Uterus (tissue), 4 donors: Measurements from ENCODE around the gene MEGF10. TPM values are rescaled to one million over a fixed set of nuclear protein-coding genes. Genes with fewer than 3 reads are reported as not detected.
"Not testable (repeated sequence)": the region's sequence is repeated elsewhere in the genome, so short reads cannot be mapped to it uniquely, and the experiment has no call there.

Experiments
- DNase-seq, 2 donors: peaks; one replicate each; pipeline ENCODE4 v3.0.0-alpha.2; 2019 to 2020
- H3K27ac ChIP-seq, 2 donors: fragments of 200-600 bp; sonication (generic); 1 replicate in 1 of 2; 2 replicates in 1 of 2; pipeline ENCODE4 v1.5.1; 2016 to 2018
- H3K27me3 ChIP-seq, 2 donors: fragments of 200-600 bp; sonication (generic); one replicate each; pipeline ENCODE4 v1.5.1; 2018 to 2019; ENCODE audit warnings: control low read depth in 1 of 2
- H3K36me3 ChIP-seq, 2 donors: fragments of 200-600 bp; sonication (generic); one replicate each; pipeline ENCODE4 v1.5.1; 2019; ENCODE audit warnings: control low read depth in 1 of 2
- H3K4me1 ChIP-seq, 2 donors: fragments of 200-600 bp; sonication (generic); one replicate each; pipeline ENCODE4 v1.5.1; 2018 to 2019; ENCODE audit warnings: control low read depth in 1 of 2
- H3K4me3 ChIP-seq, 2 donors: fragments of 200-600 bp; sonication (generic); 1 replicate in 1 of 2; 2 replicates in 1 of 2; pipeline ENCODE4 v1.5.1; 2018 to 2019; ENCODE audit warnings: mild to moderate bottlenecking in 1 of 2
- H3K9me3 ChIP-seq, 2 donors: fragments of 200-600 bp; sonication (generic); one replicate each; pipeline ENCODE4 v1.5.1; 2019; ENCODE audit warnings: control low read depth in 1 of 2
- POLR2A ChIP-seq, 2 donors: fragments of 450-650 bp; IDR thresholded peaks; one replicate each; pipeline ENCODE4 v1.6.1; 2016; ENCODE audit warnings: antibody characterized with exemption in 2 of 2, mild to moderate bottlenecking in 1 of 2, moderate library complexity in 1 of 2
- intact Hi-C: fragments of 100-400 bp; cut with DNase I; formaldehyde crosslinking; loops from one replicate; pipeline ENCODE4 v1.15.1; 2023; ENCODE audit warnings: low total_unique reads
- total RNA-seq, 4 donors: library from RNA; depleted of rRNA in 3 of 4; stranded (reverse); fragments of >200 nt in 3 of 4; gene quantifications; one replicate each; pipeline versions ENCODE4 v1.1.0 to v1.2.4, GENCODE V29; 2014 to 2023
- TF ChIP-seq, protein P1 (sequence below), 4 experiments: fragments of 200-600 bp in 2 of 4; fragments of 450-650 bp in 2 of 4; sonication (generic) in 2 of 4; IDR thresholded peaks; one replicate each; pipeline ENCODE4 v1.5.1; 2016 to 2019; ENCODE audit warnings: antibody characterized with exemption in 4 of 4, mild to moderate bottlenecking in 2 of 4, moderate library complexity in 1 of 4
- donor health status: DM: yes; HTN: yes; CAD: no.

Gene MEGF10
- total RNA-seq, 4 donors from 2014 or later = 0.26 to 3.5 (median 1.6) TPM; not detected in 1

DNA sequence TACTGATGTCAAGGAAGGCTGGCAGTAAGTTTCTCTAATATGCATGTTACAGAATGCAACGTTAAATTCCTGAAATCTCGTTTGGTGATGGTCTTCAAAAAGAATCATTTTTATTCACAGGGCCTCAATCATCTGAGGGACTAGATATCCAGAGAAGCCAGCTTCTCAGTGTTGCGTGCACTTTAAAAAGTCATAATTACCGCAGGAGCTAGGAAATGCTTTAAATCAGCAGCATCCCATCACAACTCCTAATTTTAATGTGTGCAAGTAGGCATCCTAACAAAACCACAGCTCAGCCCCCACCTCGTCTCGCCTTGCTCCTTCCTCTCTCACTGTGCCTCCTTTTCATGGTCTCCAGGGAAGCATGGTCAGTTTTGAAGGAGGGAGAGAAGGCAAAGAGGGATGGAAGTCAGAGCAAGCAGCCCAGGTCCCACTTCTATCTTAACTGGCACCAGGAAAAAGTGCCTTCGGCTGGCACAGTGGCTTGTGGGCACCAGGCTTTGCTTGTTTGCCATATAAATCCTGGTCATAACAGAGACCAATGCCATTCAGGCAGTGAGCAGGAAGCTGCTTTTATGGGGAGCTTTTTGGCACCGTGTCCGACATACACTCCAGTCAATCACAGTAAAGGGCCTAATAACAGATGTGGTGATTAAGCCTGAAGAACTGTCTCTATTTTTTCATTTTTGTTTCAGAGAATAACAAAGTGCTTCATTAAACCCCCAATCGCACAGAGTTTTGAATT is 21.4 kb downstream of the MEGF10 start:
- Histone ChIP-seq H3K4me1 (no peaks in the 10 kb centered on the region), H3K27me3 (no peaks in the 10 kb centered on the region), H3K4me3 (no peak overlapping the region), H3K36me3 (no peaks in the 10 kb centered on the region), H3K27ac (no peak overlapping the region), H3K9me3 (no peaks in the 10 kb centered on the region)
- TF ChIP-seq, protein P1, sequence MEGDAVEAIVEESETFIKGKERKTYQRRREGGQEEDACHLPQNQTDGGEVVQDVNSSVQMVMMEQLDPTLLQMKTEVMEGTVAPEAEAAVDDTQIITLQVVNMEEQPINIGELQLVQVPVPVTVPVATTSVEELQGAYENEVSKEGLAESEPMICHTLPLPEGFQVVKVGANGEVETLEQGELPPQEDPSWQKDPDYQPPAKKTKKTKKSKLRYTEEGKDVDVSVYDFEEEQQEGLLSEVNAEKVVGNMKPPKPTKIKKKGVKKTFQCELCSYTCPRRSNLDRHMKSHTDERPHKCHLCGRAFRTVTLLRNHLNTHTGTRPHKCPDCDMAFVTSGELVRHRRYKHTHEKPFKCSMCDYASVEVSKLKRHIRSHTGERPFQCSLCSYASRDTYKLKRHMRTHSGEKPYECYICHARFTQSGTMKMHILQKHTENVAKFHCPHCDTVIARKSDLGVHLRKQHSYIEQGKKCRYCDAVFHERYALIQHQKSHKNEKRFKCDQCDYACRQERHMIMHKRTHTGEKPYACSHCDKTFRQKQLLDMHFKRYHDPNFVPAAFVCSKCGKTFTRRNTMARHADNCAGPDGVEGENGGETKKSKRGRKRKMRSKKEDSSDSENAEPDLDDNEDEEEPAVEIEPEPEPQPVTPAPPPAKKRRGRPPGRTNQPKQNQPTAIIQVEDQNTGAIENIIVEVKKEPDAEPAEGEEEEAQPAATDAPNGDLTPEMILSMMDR (IDR thresholded peaks at IDR 0.05) = no peak
- TF ChIP-seq POLR2A (IDR thresholded peaks at IDR 0.05) = no peak
- intact Hi-C loops = no loop called here
- no peak for DNase-seq

DNA sequence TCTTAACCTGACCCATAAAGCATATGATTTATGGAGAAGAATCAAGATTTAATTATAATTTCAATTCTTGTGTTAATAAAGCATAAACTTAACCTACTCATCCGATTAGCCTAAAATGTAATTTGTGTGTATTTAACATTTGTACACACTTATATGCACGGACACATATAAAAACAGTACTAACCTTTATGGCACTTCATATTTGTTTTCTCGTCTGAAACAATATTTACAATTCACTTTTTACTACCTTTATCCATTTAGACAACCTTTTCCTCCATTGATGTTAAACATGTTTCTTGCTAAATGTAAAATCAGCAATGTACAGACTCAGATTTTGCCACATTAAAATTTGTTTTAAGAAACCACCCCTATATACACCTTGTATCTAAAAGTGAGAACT is 22.8 kb downstream of the MEGF10 start:
- Histone ChIP-seq H3K36me3 (no peaks in the 10 kb centered on the region), H3K27ac (no peak overlapping the region), H3K9me3 (no peaks in the 10 kb centered on the region), H3K4me3 (no peak overlapping the region), H3K27me3 (no peaks in the 10 kb centered on the region), H3K4me1 (no peaks in the 10 kb centered on the region)
- DNase-seq = no peak
- intact Hi-C loops = no loop called here
- TF ChIP-seq, protein P1 (IDR thresholded peaks at IDR 0.05) = no peak
- TF ChIP-seq POLR2A (IDR thresholded peaks at IDR 0.05) = no peak

DNA sequence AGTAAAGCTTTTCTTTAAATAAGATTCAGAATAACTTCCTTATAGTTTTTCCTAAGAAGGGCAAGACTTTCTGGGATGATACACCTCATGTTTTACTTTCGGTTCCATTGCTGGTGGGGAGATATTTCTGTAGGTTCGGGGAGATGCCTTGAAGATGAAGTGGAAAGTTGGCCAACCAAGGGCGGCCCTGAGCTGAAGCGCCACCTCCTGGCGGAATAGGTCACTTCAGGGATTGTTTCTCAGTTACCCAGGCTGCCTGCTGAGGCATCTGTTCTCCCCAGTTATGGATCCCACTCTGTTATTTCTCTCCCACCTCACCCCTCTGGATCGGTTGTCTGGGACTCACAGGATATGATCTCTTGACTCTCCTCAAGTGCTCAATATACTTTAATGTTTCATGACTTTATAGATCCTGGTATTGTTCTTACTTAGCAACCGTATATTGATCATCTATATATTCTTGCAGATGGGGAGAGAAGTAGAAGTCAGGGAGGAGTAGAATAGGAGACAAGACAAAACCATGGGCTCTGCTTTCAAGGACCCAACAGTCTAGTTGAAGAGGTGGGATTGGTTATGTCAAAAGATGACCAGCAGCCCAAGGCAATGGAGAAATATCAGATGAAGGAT is 23.4 kb downstream of the MEGF10 start:
- H3K9me3 ChIP-seq = no peaks in the 10 kb centered on the region
- no peaks in the 10 kb centered on the region for H3K36me3 ChIP-seq
- TF ChIP-seq, protein P1 (IDR thresholded peaks at IDR 0.05) = peak; percentile 56 to 77 (median 67)
- TF ChIP-seq POLR2A (IDR thresholded peaks at IDR 0.05) = no peak
- H3K4me3 ChIP-seq = no peak overlapping the region
- peak; percentile 52 to 56 for DNase-seq
- H3K4me1 ChIP-seq = no peaks in the 10 kb centered on the region
- no peak overlapping the region for H3K27ac ChIP-seq
- H3K27me3 ChIP-seq = no peaks in the 10 kb centered on the region
- intact Hi-C loops = no loop called here

DNA sequence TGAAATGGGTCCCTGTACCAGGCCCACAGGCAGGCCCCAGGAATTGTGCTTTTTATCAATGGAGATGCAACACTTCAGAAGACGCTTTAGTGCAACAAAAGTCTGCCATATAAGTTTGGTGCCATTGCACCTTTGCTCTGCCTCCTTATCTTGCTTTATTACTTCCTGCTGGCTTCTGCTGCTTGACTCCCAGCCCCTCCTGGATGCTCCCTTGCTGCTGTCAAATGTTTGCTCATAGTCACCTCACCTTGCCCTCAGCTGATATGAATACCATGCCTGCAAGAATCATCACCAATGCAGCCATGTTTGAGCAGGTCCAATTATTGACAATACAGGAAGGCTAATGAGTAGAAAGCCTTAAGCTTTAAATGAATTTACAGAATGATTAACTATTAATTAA is 25.4 kb downstream of the MEGF10 start:
- Histone ChIP-seq H3K27me3 (no peaks in the 10 kb centered on the region), H3K9me3 (no peaks in the 10 kb centered on the region), H3K4me1 (no peaks in the 10 kb centered on the region), H3K27ac (no peak overlapping the region), H3K36me3 (no peaks in the 10 kb centered on the region), H3K4me3 (no peak overlapping the region)
- no peak for DNase-seq
- TF ChIP-seq POLR2A (IDR thresholded peaks at IDR 0.05) = no peak
- TF ChIP-seq, protein P1 (IDR thresholded peaks at IDR 0.05) = no peak
- intact Hi-C loops = no loop called here

DNA sequence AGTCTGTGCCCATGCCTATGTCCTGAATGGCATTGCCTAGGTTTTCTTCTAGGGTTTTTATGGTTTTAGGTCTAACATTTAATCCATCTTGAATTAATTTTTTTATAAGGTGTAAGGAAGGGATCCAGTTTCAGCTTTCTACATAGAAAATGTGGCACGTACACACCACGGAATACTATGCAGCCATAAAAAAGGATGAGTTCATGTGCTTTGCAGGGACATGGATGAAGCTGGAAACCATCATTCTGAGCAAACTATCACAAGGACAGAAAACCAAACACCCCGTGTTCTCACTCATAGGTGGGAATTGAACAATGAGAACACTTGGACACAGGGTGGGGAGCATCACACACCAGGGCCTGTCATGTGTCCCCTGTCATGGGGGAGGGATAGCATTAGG is 26.8 kb downstream of the MEGF10 start:
- intact Hi-C loops, H3K4me3 ChIP-seq, H3K27ac ChIP-seq, H3K27me3 ChIP-seq, H3K9me3 ChIP-seq, H3K36me3 ChIP-seq, H3K4me1 ChIP-seq, DNase-seq: not testable (repeated sequence)
